ENCODE measurements around the gene NPR1.

NPR1 gene

DNA sequence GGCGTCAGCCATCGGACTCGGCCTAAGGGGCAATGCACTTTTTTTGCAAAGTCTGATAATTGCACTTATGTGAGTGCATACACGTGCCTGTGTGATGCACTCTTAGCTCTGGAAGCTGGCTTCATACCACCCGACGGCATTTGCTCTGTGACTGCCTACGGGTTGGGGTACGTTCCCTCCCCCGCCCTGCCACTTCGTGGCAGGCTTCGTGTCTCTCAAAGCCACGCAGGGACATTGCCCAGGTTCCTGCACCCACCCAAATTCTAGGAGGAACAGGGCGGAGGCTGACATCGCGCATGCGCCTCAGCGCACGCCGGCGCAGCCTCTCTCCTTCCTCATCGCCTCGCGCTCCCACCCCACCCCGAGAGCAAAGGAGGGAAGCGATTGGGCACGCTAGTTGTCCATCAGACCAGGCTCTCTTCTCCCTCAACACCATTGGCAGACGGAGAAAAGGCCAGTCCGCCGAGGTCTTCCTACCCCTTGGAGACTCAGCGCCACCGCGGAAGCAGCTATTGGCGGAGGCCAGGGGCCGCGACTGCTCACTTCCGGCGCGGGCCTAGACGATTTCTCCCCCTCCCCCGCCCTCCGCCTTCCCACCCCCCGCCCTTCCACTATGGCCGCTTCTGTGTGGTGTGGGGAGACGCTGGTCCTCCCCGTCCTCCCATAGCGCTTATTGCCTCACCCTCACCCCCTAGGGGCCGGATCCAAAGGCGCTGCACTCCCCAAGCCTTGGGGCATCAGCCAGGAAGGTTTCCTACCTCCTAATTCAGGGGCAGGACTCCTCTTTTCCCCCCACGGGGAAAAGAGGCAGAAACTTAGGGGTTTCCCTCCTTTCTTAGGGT is 49.2 kb downstream of the NPR1 start, which contains the start of gene INTS3 (continued):
- TF ChIP-seq ZNF341 (tag by site-specific recombination; IDR thresholded peaks at IDR 0.05; ENCODE audit: low read depth) (peak; percentile 83), ZBTB20 (tag by site-specific recombination; IDR thresholded peaks at IDR 0.05) (no peak), ZNF214 (tag by site-specific recombination; IDR thresholded peaks at IDR 0.05; ENCODE audit: borderline replicate concordance) (no peak), ZNF19 (tag by site-specific recombination; IDR thresholded peaks at IDR 0.05; ENCODE audit: low read depth) (no peak), ZNF394 (tag by site-specific recombination; IDR thresholded peaks at IDR 0.05; ENCODE audit: borderline replicate concordance) (no peak), ZNF658 (tag by site-specific recombination; IDR thresholded peaks at IDR 0.05) (no peak), OVOL3 (tag by site-specific recombination; IDR thresholded peaks at IDR 0.05) (no peak; the same call in 1 of the 2 replicates), ZNF777 (tag by site-specific recombination; IDR thresholded peaks at IDR 0.05; ENCODE audit: borderline replicate concordance) (no peak), KLF9 (tag by site-specific recombination; IDR thresholded peaks at IDR 0.05; ENCODE audit: low read depth) (0 out of 2 replicates have a peak, but pooled peaks have one; percentile 14), ZBTB48 (tag by site-specific recombination; IDR thresholded peaks at IDR 0.05) (peak; percentile 68; the same call in 1 of the 2 replicates), FEZF1 (tag by site-specific recombination; IDR thresholded peaks at IDR 0.05) (peak; percentile 87)
- TF ChIP-seq, protein P1, sequence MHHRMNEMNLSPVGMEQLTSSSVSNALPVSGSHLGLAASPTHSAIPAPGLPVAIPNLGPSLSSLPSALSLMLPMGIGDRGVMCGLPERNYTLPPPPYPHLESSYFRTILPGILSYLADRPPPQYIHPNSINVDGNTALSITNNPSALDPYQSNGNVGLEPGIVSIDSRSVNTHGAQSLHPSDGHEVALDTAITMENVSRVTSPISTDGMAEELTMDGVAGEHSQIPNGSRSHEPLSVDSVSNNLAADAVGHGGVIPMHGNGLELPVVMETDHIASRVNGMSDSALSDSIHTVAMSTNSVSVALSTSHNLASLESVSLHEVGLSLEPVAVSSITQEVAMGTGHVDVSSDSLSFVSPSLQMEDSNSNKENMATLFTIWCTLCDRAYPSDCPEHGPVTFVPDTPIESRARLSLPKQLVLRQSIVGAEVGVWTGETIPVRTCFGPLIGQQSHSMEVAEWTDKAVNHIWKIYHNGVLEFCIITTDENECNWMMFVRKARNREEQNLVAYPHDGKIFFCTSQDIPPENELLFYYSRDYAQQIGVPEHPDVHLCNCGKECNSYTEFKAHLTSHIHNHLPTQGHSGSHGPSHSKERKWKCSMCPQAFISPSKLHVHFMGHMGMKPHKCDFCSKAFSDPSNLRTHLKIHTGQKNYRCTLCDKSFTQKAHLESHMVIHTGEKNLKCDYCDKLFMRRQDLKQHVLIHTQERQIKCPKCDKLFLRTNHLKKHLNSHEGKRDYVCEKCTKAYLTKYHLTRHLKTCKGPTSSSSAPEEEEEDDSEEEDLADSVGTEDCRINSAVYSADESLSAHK (tag by site-specific recombination; IDR thresholded peaks at IDR 0.05): no peak
- TF ChIP-seq, protein P2, sequence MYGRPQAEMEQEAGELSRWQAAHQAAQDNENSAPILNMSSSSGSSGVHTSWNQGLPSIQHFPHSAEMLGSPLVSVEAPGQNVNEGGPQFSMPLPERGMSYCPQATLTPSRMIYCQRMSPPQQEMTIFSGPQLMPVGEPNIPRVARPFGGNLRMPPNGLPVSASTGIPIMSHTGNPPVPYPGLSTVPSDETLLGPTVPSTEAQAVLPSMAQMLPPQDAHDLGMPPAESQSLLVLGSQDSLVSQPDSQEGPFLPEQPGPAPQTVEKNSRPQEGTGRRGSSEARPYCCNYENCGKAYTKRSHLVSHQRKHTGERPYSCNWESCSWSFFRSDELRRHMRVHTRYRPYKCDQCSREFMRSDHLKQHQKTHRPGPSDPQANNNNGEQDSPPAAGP (tag by site-specific recombination; IDR thresholded peaks at IDR 0.05): no peak

DNA sequence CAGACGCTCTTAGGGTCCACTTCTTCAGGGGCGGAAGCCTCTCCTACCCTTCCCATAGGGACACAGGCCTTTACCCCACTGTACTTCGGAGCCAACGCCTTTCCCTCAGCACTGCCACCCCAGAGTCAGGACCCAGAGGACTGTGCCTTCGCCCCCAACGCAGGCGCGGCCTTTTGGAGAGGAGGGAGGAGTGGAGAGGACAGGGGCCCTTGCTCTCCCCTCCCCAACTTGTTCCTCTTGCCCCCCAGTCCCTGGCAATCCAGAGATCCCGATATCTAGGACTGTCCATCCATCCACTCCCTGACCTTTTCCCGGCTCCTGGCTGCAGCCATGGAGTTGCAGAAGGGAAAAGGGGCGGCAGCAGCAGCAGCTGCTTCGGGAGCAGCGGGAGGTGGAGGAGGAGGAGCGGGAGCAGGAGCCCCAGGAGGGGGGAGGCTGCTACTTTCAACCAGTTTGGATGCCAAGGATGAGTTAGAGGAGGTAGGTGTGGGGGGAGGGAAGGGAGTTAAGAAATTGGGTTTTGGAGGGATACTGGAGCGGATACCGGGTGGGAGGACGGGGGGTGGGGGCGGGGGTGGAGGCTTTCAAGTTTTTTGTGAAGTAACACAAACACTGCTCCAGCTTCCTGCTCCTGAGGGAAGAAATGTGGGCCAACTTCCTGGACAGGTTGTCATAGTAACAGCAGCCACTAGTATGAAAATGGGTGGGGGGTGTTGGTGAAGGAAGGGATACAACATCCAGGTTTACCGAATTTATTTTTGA is 50.0 kb downstream of the NPR1 start:
- ChIA-PET POLR2A (interaction anchor here (0.7 to 2.0 kb wide), 20 partner anchors 8 to 752 kb away, joined by 3 to 14 read pairs (median 4); partner anchors contain the start of genes CHTOP, ILF2, RAB13 and RPS27), CTCF (interaction anchor here (0.6 to 1.5 kb wide), 6 partner anchors 9 to 56 kb away, joined by 4 read pairs; no protein-coding TSS in a partner anchor)
- H3K9me3 ChIP-seq (ENCODE audit: control insufficient read depth, insufficient read depth, low read depth, low read length): no peaks in the 10 kb centered on the region
- TF ChIP-seq, protein P3, sequence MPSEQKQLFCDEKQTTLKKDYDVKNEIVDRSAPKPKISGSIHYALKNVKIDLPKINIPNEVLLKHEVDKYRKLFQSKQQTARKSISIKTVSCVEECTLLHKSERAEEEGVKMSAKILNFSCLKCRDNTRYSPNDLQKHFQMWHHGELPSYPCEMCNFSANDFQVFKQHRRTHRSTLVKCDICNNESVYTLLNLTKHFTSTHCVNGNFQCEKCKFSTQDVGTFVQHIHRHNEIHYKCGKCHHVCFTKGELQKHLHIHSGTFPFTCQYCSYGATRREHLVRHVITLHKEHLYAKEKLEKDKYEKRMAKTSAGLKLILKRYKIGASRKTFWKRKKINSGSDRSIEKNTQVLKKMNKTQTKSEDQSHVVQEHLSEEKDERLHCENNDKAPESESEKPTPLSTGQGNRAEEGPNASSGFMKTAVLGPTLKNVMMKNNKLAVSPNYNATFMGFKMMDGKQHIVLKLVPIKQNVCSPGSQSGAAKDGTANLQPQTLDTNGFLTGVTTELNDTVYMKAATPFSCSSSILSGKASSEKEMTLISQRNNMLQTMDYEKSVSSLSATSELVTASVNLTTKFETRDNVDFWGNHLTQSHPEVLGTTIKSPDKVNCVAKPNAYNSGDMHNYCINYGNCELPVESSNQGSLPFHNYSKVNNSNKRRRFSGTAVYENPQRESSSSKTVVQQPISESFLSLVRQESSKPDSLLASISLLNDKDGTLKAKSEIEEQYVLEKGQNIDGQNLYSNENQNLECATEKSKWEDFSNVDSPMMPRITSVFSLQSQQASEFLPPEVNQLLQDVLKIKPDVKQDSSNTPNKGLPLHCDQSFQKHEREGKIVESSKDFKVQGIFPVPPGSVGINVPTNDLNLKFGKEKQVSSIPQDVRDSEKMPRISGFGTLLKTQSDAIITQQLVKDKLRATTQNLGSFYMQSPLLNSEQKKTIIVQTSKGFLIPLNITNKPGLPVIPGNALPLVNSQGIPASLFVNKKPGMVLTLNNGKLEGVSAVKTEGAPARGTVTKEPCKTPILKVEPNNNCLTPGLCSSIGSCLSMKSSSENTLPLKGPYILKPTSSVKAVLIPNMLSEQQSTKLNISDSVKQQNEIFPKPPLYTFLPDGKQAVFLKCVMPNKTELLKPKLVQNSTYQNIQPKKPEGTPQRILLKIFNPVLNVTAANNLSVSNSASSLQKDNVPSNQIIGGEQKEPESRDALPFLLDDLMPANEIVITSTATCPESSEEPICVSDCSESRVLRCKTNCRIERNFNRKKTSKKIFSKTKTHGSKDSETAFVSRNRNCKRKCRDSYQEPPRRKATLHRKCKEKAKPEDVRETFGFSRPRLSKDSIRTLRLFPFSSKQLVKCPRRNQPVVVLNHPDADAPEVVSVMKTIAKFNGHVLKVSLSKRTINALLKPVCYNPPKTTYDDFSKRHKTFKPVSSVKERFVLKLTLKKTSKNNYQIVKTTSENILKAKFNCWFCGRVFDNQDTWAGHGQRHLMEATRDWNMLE (tag by site-specific recombination; conservative IDR thresholded peaks at IDR 0.05; ENCODE audit: low read depth): no peak
- TF ChIP-seq, protein P4, sequence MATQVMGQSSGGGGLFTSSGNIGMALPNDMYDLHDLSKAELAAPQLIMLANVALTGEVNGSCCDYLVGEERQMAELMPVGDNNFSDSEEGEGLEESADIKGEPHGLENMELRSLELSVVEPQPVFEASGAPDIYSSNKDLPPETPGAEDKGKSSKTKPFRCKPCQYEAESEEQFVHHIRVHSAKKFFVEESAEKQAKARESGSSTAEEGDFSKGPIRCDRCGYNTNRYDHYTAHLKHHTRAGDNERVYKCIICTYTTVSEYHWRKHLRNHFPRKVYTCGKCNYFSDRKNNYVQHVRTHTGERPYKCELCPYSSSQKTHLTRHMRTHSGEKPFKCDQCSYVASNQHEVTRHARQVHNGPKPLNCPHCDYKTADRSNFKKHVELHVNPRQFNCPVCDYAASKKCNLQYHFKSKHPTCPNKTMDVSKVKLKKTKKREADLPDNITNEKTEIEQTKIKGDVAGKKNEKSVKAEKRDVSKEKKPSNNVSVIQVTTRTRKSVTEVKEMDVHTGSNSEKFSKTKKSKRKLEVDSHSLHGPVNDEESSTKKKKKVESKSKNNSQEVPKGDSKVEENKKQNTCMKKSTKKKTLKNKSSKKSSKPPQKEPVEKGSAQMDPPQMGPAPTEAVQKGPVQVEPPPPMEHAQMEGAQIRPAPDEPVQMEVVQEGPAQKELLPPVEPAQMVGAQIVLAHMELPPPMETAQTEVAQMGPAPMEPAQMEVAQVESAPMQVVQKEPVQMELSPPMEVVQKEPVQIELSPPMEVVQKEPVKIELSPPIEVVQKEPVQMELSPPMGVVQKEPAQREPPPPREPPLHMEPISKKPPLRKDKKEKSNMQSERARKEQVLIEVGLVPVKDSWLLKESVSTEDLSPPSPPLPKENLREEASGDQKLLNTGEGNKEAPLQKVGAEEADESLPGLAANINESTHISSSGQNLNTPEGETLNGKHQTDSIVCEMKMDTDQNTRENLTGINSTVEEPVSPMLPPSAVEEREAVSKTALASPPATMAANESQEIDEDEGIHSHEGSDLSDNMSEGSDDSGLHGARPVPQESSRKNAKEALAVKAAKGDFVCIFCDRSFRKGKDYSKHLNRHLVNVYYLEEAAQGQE (tag by site-specific recombination; IDR thresholded peaks at IDR 0.05): 0 out of 2 replicates have a peak, but pooled peaks have one; percentile 23
- TF ChIP-seq ZNF239 (tag by site-specific recombination; IDR thresholded peaks at IDR 0.05) (no peak), GLIS2 (tag by site-specific recombination; IDR thresholded peaks at IDR 0.05) (peak; percentile 38), BCL11A (tag by site-specific recombination; IDR thresholded peaks at IDR 0.05; ENCODE audit: low read depth) (no peak), ZNF10 (tag by site-specific recombination; IDR thresholded peaks at IDR 0.05) (no peak), SP2 (tag by site-specific recombination; IDR thresholded peaks at IDR 0.05) (peak; percentile 37)

More for the DNA sequence above, 50.0 kb downstream of the NPR1 start:
- Histone ChIP-seq H3K4me1 (ENCODE audit: control insufficient read depth, insufficient read depth, low read length) (peaks cover 3% of the 10 kb centered on the region; the same call in 1 of the 2 replicates), H3K27ac (ENCODE audit: extremely low read depth, low read depth, low read length) (peak overlapping the region; percentile 85), H3K4me3 (ENCODE audit: low read depth, low read length) (peak overlapping the region; percentile 76), H3K36me3 (ENCODE audit: control insufficient read depth in 2 of 2, insufficient read depth in 1 of 2, low read length in 2 of 2) (peaks cover 0 to 24% of the 10 kb centered on the region in 2 experiments; a peak in 2 of 3 replicates)

Data from HEK293 (cell line).